Measurements from ENCODE around the gene POU6F2.
"Not testable (repeated sequence)": the region's sequence is repeated elsewhere in the genome, so short reads cannot be mapped to it uniquely, and the experiment has no call there.

The POU6F2 gene

DNA sequence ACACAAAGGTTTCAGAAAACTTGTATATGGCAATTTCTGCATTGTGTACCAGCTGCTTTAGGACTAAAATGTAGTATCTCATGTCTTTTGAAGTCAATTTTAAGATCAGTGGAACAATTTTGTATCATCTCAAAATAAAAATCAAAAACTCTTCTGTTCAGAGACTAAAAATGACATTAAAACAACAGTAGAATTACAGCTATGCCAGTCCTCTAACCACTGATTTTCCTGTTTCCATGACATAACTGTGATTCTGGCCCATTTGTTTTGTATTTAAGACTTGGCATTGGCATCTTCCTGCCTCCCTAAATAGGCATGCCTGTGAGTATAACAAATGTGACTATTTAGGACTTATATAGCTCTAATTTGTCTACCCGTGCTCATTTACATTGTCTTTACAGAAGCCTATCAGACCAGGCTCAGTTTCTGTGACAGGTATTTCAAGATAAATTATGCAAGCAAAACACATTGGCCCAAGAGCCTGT lies 39.7 kb upstream of the POU6F2 start:
- TF ChIP-seq, protein P1, sequence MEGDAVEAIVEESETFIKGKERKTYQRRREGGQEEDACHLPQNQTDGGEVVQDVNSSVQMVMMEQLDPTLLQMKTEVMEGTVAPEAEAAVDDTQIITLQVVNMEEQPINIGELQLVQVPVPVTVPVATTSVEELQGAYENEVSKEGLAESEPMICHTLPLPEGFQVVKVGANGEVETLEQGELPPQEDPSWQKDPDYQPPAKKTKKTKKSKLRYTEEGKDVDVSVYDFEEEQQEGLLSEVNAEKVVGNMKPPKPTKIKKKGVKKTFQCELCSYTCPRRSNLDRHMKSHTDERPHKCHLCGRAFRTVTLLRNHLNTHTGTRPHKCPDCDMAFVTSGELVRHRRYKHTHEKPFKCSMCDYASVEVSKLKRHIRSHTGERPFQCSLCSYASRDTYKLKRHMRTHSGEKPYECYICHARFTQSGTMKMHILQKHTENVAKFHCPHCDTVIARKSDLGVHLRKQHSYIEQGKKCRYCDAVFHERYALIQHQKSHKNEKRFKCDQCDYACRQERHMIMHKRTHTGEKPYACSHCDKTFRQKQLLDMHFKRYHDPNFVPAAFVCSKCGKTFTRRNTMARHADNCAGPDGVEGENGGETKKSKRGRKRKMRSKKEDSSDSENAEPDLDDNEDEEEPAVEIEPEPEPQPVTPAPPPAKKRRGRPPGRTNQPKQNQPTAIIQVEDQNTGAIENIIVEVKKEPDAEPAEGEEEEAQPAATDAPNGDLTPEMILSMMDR (conservative IDR thresholded peaks at IDR 0.05): no peak
- no peak overlapping the region for H3K27ac ChIP-seq

DNA sequence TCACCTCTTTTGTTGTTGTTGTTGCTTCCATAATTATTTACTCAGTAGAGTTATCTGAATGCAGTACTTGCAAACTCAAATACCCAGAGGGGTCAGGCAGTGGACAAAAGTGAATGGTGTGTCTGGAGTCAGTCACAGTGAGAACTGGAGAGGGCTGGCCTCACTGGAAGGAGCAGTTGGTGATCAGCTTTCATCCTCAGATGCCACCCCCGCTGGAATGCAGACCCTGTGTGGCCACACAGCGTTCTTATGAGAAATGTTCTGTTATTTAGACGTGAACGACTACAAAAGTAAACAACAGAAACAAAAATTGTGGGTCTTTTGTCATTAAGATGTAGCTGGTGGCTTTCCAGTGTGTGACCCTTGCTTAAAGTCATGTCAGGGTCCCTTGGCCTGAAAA lies 39.1 kb upstream of the POU6F2 start:
- TF ChIP-seq, protein P1 (conservative IDR thresholded peaks at IDR 0.05): no peak
- H3K27ac ChIP-seq: no peak overlapping the region

DNA sequence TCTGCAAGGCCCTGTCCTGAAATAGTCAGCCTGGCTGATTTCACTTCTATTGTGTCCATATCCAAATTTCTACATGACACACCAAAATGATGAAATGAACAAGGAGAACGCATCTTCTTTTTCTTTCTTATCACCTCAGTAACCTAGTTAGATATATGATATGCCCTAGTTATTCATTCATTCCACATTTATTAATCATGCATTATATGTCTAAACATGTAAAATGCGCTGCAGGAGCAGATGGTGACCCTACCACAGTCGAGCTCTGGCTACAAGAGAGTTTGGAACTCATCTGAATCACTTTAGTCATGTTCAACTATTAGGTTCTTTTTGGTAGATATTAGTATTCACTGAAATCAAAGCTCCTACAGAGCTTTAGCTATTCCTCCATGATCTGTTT lies 36.9 kb upstream of the POU6F2 start:
- TF ChIP-seq, protein P1 (conservative IDR thresholded peaks at IDR 0.05): no peak
- no peak overlapping the region for H3K27ac ChIP-seq

DNA sequence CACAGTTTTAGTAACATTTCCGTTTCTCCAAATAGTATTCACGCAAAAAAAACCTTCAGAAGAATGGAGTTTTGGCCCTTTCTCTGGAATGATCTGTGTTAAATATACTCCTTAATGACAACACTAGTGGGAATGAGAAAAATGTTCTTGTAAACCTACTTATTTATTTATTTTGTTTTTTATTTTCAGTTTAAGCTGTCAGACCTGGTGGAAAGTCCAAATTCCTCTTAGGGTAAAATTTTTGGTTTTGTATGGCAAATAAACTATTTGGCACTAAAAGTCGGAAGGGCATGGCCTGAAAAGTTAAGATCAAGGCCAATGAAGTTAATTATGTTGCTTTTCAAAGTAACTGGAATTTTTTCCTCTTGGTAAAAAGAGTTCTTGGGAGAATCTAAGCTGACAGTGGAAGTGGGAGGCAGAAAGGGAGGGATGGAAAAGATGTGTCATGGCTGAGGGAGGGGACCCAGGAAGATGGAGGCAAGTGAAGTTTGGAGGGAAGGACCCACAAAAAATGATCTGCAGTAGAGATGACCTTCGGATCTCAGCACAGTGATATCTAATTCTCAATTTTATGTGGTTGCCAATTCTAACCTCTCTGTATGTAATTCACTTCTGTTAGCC lies 35.2 kb upstream of the POU6F2 start:
- H3K27ac ChIP-seq: no peak overlapping the region
- TF ChIP-seq, protein P1 (conservative IDR thresholded peaks at IDR 0.05): no peak

DNA sequence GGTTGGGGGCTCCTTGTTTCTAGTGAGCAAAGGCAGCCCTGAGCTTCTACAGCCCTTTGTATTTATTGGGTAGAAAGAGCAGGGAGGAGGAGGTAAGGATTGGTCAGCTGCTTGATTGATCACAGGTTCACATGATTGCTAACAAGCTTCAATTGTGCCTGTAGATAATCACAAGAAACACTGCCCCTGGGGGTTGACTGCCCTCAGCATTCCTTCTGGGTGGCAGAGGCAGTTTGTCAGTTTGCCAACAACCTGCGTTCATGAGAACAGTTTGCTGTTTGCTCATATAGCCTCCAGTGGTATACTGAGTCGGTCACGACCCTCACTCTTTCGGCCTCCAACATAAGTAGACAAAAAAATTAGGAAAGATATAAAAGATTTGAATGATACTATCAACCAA lies 30.2 kb upstream of the POU6F2 start:
- H3K27ac ChIP-seq: not testable (repeated sequence)

DNA sequence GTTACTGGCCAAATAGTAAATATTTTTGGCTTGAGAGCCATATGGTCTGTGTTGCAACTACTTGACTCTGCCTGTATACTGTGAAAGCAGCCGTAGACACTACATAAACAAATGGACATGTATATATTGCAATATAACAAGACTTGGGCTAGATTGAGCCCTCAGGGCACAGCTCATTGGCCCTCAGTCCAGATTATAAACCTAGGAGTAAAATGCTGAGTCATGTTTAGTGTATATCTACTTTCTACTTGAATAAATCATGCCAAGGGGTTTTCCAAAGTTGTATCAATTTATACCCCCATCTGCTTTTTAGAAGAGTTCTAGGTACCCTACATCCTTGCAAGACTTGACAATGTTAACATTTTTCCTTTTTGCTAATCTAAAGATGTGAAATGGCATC lies 27.4 kb upstream of the POU6F2 start:
- H3K27ac ChIP-seq: no peak overlapping the region
- TF ChIP-seq, protein P1 (conservative IDR thresholded peaks at IDR 0.05): no peak

DNA sequence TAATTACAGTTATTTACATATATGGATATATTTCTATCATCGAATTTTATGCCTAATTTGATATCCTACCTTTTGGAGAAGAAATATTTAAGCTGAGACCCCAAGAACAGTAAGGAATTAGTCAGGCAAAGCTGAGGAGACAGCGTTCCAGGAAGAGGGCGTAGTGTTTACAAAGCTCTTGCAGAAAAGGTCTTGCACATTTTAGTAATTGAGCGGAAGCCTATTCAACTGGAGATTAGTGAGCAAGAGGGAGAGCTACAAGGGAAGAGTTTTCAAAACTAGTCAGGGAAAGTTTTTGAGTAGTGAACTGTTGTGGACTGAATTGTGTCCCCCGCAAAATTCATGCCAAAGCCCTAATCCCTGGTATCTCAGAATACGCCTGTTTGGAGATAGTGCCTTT lies 26.5 kb upstream of the POU6F2 start:
- TF ChIP-seq, protein P1 (conservative IDR thresholded peaks at IDR 0.05): no peak
- H3K27ac ChIP-seq: no peak overlapping the region

DNA sequence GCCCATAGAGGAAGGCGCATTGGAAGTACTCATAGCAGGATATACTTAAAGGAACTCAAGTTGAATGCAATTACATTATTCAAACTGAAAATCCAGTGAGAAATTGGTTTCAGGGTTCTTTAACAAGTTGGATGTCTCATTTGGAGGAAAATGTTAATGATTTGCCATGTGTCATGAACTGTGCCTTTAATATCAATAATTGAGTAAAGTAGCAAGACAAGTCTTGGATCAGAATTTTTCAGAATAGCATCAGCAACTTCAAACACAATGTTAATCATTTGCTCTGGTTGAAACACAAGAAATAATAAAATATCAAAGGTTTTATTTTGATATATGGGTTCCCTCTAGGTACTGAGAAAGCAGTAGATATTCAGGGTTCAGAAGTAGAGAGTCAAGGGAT lies 24.5 kb upstream of the POU6F2 start:
- TF ChIP-seq, protein P1 (conservative IDR thresholded peaks at IDR 0.05): no peak
- no peak overlapping the region for H3K27ac ChIP-seq

Data from VCaP (cell line).